HG03060 (cell line): ENCODE data around the gene SPATA18.
A peak's percentile ranks its signal among the peaks of the same experiment; 100 is the strongest.
"Not testable (repeated sequence)": the region's sequence is repeated elsewhere in the genome, so short reads cannot be mapped to it uniquely, and the experiment has no call there.

Source experiments
- ATAC-seq: cut with Tn5 transposase; IDR thresholded peaks from one replicate; pipeline ENCODE4 v1.9.1; 2021; ENCODE audit warnings: low read depth, moderate number of reproducible peaks; ENCODE audit not compliant: unreplicated experiment

SPATA18 gene

DNA sequence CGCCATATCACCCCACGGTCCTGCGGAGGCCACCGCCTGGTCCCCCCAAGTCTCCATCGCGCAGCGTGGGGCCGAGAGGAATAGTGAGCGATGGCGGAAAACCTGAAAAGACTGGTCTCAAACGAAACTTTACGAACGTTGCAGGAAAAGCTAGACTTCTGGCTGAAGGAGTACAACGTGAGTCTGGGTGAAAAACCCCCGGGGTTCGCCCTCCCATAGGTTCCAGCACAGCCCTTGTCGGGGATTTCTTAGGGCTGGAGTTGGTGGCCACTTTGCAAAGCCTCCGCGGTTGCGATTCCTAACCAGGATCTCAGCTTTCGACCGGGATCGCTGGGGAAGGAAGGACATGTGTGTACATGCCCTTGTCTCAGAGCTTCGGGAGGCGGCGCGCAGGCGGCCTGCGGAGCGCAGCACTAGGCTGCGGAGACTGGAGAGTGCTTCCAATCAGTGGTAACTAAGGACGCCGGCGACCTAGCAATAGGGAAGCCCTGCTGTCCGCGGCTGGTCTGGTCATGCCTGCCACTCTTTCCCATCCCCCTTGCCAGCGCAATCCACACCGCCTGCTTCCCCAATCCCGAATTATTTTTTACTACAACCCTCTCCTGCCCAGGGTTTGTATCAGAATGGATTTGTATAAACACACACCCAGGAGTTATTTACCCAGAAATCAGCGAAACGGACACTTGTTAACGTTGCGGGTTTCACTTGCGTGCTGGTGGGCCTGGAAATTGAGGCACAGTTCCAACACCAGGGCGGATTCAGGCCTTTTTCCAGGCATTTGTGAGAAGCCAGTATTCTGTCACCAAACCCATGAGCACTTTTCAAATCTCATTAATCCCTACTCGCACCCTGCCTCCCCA, 741 bp downstream of the SPATA18 start:
- no peak for ATAC-seq

DNA sequence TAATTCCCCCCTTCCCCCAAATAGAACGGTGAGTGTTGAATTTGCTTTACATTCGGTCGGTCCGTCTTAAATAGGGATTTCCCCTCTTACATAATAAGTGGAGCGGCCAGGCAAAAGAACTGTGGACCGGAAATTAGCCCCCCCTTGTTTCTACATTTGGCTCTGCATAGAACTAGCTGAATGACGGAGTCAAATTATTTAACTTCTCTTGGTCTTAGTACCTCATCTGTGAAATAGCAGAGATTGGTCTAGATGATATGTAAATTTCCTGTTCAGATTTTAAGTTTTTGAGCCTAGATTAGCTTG, 1.3 kb downstream of the SPATA18 start:
- ATAC-seq, result peak; percentile 55

DNA sequence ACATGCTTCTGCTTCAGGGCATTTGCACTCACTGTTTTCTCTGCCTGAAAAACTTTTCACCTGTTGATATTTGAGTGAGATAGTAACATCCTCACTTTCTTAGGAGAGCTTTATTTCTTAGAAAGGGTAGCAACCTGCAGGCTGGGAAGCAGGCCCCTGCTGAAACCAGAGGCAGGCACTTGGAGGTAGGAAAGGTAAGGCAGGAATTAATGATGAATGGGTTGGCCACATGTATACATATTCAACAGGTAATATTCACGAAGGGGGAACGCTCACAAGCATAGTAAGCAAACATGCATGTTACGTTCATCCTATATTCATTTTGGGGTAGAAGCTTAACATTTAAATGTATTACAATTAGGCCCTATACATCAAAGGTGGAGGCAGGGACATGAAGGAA, 3.1 kb downstream of the SPATA18 start:
- ATAC-seq, result no peak

DNA sequence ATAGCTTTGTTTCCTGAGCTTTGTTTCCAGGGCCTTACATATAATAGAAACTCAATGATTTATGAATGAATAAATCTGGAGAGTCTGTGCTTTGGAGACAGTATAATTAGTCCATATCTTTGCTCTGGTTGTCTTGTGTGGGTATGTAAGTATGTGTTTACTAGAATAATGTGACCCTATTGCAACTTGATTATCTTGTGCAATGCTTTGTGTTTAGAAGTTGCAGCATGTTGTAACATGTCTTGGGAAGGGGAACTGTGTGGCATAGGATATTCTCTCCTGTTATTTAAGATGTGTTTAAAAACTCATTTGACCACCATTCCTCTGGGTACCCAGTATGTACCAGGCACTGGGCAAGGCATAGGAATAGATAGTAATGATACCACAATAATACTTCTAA, 6.1 kb downstream of the SPATA18 start:
- no peak for ATAC-seq

DNA sequence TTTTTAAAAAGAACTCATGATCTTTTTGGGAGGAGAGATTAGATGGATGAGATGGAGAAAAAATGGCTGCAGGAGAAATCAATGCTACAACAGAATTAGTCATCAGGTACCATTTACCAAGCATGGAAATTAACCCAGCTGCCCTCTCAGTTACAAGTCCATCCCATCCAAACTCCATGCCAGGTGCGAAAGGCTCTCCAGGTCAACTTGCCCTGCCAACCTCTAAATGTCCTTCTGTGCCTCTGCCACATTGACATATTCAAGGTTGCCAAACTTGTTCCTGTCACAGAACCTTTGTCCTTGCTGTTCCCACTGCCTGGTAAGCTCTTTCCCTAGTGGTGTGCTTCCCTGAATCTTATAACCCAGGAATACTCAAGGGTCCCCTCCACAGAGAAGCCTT, 7.2 kb downstream of the SPATA18 start:
- ATAC-seq, result no peak

GRCh38 chr4:52059372-52059771, 8.3 kb downstream of the SPATA18 start:
- no peak for ATAC-seq

DNA sequence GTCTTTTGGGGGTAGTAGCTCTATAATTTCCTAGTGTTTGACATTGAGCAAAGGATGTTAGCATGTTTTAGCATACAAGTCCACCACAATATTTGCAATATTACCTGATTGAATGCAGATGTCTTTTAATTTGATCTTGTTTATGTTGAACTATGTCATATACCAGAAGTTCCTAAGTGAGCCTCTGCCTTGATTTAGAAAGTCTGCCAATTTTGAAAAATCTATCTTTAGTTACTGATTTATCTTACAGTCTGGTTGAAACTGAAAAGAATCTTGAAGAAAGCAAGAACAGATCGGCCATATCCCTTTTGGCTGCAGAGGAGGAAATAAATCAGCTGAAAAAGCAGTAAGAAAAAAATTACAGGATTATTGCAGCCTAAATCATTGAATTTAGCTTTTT, 18.5 kb downstream of the SPATA18 start:
- ATAC-seq, result no peak

DNA sequence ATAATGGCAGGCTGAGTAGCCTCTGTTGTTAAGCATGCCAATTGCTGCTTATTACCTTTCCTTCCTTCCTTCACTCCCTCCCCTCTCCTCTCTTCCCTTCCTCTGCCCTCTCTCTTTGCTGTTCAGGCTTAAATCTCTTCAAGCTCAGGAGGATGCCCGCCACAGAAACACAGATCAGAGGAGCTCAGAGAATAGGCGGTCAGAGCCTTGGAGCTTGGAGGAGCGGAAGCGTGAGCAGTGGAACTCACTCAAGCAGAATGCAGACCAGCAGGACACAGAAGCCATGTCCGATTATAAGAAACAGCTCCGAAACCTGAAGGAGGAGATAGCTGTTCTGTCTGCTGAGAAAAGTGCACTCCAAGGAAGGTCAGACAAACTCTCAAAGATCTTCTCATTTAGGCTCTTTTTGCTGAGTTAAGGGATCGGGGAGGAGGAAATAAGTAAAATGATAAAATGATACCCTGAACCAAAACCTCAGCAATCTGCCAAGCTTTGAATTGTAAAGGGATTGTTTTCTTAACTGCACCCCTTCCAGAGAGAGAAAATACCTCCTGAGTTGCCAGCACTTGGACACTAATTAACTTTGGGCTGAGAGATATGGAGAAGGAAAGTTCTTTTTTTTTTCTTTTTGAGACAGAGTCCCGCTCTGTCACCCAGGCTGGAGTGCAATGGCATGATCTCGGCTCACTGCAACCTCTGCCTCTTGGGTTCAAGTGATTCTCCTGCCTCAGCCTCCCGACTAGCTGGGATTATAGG, 20.9 kb downstream of the SPATA18 start:
- no peak for ATAC-seq

DNA sequence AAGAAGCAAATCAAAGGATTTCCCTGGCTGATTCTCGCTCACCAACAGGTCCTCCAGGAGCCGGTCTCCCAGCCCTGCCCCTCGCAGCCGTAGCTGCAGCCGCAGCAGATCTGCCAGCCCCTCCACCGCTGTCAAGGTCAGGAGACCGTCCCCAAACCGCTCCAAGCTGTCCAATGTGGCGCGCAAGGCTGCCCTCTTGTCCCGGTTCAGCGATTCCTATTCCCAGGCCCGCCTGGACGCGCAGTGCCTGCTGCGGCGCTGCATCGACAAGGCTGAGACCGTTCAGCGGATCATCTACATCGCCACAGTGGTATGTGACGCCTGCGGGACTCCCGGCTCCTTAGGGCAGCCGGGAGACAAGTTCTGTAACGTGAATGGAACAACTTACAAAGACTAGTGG, 25.6 kb downstream of the SPATA18 start:
- no peak for ATAC-seq

DNA sequence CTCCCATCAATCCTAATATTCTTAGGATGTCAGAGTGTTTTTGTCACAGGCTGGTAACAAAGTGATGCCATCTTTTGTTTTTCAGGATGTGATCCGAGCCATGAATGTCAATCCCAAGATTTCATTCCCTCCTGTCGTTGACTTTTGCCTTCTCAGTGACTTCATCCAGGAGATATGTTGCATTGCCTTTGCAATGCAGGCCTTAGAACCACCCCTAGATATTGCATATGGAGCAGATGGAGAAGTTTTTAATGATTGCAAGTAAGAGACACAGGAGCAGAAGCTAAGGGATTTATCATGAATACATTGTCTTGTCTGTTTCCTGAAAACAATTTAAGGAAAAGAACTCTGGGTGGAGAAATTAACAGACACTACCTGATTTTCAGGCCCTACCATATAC, 28.6 kb downstream of the SPATA18 start:
- ATAC-seq, result no peak

- no peak for ATAC-seq
Measured at GRCh38 chr4:52081216-52081615, 30.1 kb downstream of the SPATA18 start.

- ATAC-seq, result not testable (repeated sequence)
Measured at GRCh38 chr4:52086425-52086824, 35.3 kb downstream of the SPATA18 start.

- no peak for ATAC-seq
Measured at GRCh38 chr4:52091801-52092200, 40.7 kb downstream of the SPATA18 start.

DNA sequence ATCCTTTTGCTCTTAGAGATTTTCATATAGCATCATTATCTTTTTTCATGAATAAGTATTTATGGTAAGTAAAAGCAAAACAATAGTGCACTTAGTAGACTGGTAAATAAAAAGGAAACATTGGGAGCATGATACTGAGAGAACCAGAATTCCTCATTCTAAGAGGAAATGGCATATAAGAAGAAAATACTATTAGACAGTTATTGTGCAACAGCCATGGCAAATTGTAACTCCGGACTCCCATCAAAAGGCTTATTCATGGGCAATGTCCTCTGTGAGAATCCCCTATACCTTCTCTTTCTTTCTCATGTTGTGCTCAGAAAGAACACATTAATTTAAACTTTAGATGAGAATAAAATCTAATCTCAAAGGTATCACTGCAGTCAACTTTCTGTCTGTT, 42.4 kb downstream of the SPATA18 start:
- ATAC-seq, result no peak

- ATAC-seq, result no peak
Measured at GRCh38 chr4:52094376-52095145, 43.5 kb downstream of the SPATA18 start.

GRCh38 chr4:52095374-52095773, 44.3 kb downstream of the SPATA18 start:
- no peak for ATAC-seq

- ATAC-seq, result no peak
Measured at GRCh38 chr4:52096048-52096447, 44.9 kb downstream of the SPATA18 start.

- ATAC-seq, result no peak
Measured at GRCh38 chr4:52098618-52099017, 47.5 kb downstream of the SPATA18 start.

DNA sequence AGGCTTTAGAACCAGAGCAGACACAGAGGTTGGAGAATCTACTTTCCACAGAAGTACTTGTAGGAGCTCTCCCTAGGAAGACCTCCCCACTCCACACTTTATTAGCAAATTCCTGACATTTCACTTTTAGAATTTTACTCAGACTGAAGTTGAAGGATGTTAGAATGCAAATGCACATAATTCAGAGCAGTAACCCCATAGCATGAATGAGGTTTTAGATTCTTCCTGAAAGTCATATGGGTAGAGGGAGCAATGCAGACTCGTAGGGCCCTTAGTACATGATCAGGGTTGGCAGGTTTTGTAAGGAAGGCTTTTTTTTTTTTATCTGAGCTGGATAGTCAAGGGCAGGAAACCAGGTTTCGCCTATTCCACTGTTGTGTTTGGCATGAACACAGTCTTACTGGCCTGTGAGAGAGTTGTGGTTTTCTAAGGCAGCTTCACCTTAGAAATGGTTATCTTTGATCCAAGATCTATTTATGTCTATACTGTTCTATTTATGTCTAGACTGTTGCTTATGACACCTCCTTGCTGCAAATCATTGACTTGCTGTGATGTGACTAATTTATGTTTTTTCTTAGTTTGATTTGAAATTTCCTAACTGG, 48.9 kb downstream of the SPATA18 start:
- peak; percentile 73 for ATAC-seq

DNA sequence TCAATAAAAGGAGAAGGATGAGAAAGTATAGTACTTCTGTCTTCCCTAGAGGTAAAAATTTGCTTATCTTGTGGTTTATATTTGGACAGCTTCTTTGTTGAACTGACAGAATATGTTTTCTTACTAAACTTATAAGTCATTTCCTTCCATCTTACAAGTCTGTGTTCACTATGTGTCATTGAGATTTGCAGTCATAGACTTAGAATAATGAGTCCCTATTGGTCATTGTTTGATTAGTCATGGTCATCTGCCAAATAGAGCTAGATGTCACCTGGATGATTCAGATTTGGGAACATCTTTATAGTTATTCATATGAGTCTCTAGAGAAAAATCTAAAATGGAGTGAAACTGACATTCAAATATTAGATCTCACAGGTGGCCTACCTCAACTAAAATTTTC, 51.5 kb downstream of the SPATA18 start:
- ATAC-seq, result no peak

DNA sequence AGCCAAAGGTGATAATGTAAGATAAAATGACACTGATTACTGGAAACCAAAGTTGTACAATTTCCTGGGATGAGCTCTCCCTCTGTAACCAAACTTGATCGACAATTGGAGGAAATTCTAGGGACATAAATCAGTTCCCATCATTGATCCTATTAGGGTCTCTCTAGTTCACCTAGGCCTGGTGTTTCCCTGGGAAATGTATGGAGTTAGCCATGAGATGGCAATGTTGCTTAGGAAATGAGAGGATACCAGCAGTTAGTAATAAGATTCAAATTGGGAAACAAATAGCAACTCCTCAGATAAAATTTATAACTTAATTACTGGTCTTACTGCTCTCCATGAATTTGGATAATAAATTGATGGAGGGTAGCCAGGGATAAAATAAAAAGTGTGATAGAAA, 52.2 kb downstream of the SPATA18 start:
- no peak for ATAC-seq
